NCI-H2196 (cell line): ENCODE results near the gene IQCM.
"Not testable (repeated sequence)": the region's sequence is repeated elsewhere in the genome, so short reads cannot be mapped to it uniquely, and the experiment has no call there.

ENCODE experiments used
- DNase-seq: peaks from one replicate; lab custom pipeline; 2025; ENCODE audit not compliant: unreplicated experiment; lab: John Stamatoyannopoulos, UW

IQCM gene

DNA sequence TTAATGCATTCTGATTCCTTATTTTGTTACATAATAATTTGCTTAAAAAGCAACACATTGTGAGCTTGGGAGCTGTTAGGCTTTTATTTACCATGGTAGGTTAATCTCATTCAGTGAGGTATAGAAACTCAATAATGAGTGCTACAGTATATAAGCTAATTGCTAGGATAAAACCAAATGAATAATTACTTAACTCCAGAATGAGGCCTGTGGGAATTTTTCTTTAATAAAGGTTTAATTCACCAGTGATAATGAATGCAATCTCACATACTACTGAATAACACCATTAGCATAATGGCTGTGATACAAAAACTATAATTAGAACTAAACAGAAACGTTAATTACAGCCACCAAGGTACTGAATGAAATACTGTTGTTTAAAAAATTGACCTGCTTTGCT is 326.3 kb downstream of the IQCM start:
- no peak for DNase-seq

- DNase-seq = no peak
Measured at GRCh38 chr4:149486861-149487260, 328.8 kb downstream of the IQCM start.

- not testable (repeated sequence) for DNase-seq
Measured at GRCh38 chr4:149468669-149469068, 347.0 kb downstream of the IQCM start.

DNA sequence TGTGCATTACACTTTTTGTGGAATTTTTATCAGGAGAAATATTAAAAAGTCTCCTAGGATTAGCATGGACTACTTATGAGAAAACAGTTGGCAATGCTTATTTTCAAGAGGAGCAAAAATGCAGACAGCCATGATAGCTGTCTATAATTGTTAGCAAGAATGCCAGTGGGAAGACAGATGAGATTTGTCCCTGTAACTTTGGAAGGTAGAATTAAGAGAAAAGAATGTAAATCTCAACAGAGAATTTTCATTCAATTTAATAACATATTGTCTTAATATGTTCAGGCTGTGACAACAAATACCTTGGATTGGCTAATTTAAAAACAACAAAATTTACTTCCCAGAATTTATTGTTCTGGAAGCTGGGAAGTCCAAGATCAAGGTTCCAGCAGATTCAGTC is 349.2 kb downstream of the IQCM start:
- no peak for DNase-seq

DNA sequence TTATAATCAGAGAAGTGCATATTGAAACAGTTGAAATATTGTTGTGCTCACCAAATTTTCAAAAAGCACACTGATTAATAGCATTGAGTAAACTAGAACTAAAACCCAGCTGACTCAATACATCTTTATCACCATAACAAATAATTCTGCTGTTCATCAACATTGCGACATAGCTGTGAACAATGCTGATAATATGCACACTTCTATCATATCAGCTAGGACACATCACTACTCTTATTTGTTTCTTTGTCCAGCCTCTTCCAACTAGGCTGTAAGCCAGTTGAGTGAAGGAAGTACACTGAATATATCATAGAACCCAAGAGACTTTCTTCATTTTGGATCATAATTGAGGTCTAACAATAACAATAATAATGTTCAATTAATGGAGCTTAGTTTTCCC is 349.7 kb downstream of the IQCM start:
- DNase-seq = no peak

DNA sequence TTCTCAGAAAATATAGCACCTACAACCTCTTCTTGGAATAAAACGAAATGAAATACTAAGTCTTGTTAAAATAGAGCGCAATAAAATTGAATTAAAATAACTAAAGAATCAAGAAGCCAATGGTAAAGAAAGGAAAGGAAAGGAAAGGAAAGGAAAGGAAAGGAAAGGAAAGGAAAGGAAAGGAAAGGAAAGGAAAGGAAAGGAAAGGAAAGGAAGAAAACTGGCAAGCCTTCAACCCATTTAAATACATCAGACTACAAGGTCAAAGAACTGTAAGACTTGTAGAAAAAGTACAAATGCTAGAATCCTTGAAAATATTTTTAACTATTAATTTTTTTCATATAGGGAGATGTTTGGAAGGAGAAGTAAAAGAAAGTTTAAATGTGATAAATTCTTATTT is 372.1 kb downstream of the IQCM start:
- DNase-seq = no peak

DNA sequence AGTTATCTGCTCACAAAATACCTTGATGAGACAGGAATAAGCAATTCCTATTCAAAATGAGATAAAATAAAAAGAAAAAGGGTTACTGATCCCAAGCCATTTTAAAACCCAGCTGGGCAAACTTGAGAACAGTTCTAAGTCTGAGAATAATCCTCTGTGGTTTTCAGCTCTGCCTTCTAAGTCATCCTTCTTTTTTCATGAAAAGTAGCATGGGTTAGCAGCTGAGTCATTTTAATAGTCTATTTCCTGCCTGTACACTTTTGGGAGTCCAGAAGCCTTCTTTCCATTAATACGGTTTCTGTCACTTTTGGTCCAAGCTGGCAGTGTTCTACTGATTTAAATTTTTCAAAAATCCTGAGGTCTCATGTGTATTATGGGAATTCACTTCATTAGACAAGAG is 374.3 kb downstream of the IQCM start:
- no peak for DNase-seq

DNA sequence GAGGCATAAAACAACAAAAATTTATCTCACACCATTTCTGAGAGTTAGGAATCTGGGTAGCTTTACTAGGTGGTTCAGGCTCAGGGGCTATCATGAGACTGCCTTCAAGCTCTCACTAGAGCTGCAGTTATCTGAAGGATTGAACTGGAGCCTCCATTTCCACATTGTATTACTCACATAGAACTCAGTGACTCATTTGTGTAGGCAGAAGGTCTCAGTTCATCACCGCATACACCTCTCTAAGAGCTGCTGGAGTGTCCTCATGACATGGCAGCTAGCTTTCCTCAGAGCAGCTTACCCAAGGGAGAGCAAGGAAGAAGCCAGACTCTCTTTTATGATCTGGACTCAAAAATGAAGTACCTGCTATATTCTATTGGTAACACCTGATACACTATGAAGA is 389.2 kb downstream of the IQCM start:
- no peak for DNase-seq

GRCh38 chr4:149409555-149409962 is 406.1 kb downstream of the IQCM start:
- no peak for DNase-seq

DNA sequence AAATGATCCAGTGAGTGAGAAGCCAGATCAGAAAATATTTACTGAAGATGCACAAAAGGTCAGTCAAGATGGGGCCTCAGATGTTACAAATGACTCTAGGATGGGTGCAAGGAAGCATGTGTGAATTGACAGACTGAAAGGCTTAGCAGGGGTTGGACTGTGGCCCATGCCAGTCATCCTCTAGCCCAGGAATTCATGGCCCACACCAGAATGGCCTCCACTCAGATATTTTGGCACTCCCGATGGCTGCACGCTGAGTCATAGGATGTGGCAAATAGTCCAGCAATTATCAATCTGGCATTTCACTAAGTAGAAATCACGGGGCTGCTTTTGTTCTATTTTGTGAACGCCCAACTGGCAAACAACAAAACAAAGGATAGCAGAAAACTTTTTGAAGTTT is 406.5 kb downstream of the IQCM start:
- no peak for DNase-seq

DNA sequence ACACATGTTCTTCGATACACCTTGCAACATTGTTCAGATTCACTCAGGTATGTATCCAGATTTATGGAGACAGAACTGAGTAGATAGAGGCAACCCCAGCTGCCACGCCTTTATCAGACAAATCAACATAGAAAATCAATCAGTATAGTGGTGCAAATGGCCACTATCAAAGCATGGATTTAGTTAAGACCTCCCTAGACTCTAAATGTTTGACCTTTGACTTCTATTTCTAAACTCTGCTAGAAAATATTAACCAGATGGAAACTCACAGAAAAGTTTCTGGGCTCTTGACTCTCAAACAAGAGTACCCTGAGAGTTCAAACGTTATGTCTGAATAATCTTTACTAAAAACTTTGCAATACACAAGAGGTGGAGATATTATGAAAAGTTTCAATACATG is 411.5 kb downstream of the IQCM start:
- DNase-seq = no peak

DNA sequence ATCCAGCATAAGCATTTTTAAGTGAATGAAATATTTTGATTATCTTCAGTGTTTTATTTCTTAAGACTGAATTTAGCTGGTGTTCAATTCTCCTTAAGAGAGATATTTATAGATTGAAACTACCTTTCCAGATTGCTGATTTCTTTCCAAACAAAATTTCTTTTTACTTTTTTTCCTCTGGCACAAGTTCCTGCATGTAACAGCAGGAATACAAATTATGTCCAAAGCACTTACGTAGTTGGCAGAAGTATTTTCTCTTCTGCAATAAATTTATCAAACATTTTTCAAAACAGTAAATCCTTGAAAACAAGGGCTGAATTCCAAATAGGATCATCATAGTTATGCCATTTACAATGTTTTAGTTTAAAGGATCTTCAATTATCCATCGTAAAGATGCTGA is 412.6 kb downstream of the IQCM start:
- DNase-seq = no peak

DNA sequence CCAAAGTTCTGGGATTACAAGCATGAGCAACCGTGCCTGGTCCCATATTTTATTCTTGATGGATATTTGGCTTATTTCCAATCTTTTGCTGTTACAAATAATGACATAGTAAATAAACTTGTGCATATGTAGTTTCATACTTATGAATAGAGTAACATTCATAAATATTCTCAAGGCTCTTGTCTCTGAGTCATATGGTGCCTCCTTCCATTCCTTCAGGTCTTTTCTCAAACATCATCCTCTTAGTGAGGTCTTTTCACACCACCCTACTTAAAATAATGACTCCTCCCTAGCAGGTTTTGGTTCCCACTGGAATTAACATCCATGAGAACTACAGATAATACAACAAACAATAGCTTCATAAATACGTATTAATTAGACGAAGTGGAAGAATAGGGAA is 416.6 kb downstream of the IQCM start:
- DNase-seq = no peak

DNA sequence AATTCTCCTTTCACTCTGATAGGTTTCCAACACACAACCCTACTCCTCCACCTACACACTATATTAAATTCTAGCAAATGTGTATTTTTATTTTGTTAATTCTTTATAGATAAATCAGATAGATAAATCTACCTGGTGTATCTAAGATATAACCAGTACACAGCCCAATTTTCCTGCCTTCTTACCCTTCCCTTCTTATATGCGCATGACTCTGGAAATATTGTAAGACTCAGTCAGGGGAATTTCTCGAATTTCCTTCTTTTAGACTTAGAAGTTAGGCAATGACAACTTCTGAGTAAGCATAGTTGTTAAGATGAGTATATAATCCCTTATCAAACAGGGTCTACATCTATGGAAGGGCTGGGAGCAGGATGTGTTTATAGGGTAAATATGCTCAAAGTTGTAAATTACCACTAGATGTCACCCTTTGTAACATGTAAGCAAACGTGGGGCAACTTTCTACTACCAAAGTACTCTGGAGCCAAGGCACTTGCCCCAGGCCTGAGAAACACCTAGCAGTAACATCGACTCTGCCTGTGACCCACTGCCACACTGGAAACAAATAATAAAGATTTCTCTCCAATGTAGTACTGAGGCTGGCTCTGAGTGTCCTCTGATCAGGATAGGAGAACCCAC is 444.7 kb downstream of the IQCM start:
- peak; percentile 1 for DNase-seq

- DNase-seq = no peak
Measured at GRCh38 chr4:149370002-149370401, 445.6 kb downstream of the IQCM start.

- DNase-seq = no peak
Measured at GRCh38 chr4:149353241-149353640, 462.4 kb downstream of the IQCM start.

GRCh38 chr4:149349541-149349940 is 466.1 kb downstream of the IQCM start:
- DNase-seq = no peak

GRCh38 chr4:149347139-149347538 is 468.5 kb downstream of the IQCM start:
- no peak for DNase-seq

DNA sequence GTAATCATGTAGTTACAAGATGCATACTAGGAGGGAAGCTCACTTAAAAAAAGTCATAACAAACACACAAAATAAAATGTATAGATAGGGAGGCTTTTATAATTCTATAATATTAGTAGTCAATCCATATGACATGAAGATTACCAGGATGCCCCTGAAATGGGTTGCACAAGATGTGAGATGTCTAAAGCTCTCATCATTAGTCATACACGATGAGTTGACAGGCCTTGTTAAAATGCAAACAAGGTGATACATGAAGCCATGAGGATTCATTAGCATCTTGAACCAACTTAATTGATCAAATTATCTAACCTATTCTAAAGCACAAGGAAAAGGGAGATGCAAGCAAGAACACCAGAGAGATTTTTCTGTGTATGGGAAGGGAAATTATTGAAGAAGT is 470.2 kb downstream of the IQCM start:
- DNase-seq = no peak

GRCh38 chr4:149344436-149344835 is 471.2 kb downstream of the IQCM start:
- DNase-seq = no peak

GRCh38 chr4:149343614-149344013 is 472.0 kb downstream of the IQCM start:
- no peak for DNase-seq

DNA sequence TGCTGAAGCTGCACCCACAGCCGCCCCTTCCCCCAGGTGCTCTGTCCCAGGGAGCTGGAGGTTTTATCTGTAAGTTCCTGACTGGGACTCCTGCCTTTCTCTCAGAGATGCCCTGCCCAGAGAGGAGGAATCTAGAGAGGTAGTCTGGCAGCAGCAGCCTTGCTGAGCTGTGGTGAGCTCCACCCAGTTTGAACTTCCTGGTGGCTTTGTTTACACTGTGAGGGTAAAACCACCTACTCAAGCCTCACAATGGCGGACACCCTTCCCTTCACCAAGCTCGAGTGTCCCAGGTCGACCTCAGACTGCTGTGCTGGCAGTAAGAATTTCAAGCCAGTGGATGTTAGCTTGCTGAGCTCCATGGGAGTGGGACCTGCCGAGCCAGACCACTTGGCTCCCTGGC is 474.5 kb downstream of the IQCM start:
- not testable (repeated sequence) for DNase-seq

GRCh38 chr4:149328161-149328560 is 487.5 kb downstream of the IQCM start:
- no peak for DNase-seq

GRCh38 chr4:149322203-149322602 is 493.4 kb downstream of the IQCM start:
- no peak for DNase-seq
